NB4 (cell line): Measurements from ENCODE around the gene RIC1.
"Not testable (repeated sequence)": the region's sequence is repeated elsewhere in the genome, so short reads cannot be mapped to it uniquely, and the experiment has no call there.

Experiments
- DNase-seq: peaks from one replicate; pipeline ENCODE4 v3.0.0; 2010; ENCODE audit warnings: low read depth
- H3K4me3 ChIP-seq: one replicate; pipeline ENCODE4 v1.5.1; 2011; ENCODE audit warnings: mild to moderate bottlenecking, low read depth, low read length, moderate library complexity
- MYC ChIP-seq: IDR thresholded peaks from 2 replicates; pipeline ENCODE4 v1.6.1; 2011; ENCODE audit warnings: low read depth, low read length
- POLR2A ChIP-seq: IDR thresholded peaks from 2 replicates; pipeline ENCODE4 v1.6.1; 2011; ENCODE audit warnings: mild to moderate bottlenecking; ENCODE audit not compliant: insufficient read length; ENCODE audit errors: extremely low read depth
- TF ChIP-seq, protein P1 (sequence below): IDR thresholded peaks from 2 replicates; pipeline ENCODE4 v1.6.1; 2011; ENCODE audit warnings: low read depth, low read length
- TF ChIP-seq, protein P2 (sequence below): IDR thresholded peaks from one replicate; pipeline ENCODE4 v1.5.1; 2012; ENCODE audit warnings: low read depth, low read length

The RIC1 gene

DNA sequence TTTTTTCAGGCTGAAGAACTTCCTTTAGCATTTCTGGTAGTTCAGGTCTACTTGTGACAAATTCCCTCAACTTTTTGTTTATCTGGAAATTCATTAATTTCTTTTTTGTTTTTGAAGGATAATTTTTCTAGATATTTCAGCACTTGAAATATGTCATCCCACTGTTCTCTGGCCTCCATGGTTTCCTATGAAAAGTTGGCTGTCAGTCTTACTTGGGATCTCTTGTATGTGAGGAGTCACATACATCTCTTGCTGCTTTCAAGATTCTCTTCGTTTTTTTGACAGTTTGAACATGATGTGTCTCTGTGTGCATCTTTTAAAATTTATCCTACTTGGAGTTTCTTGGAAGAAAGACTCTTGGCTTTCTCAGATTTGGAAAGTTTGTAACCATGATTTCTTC lies 79.5 kb downstream of the RIC1 start:
- no peak overlapping the region for H3K4me3 ChIP-seq
- TF ChIP-seq POLR2A = no peak
- TF ChIP-seq, protein P1, sequence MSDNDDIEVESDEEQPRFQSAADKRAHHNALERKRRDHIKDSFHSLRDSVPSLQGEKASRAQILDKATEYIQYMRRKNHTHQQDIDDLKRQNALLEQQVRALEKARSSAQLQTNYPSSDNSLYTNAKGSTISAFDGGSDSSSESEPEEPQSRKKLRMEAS = no peak
- TF ChIP-seq, protein P2, sequence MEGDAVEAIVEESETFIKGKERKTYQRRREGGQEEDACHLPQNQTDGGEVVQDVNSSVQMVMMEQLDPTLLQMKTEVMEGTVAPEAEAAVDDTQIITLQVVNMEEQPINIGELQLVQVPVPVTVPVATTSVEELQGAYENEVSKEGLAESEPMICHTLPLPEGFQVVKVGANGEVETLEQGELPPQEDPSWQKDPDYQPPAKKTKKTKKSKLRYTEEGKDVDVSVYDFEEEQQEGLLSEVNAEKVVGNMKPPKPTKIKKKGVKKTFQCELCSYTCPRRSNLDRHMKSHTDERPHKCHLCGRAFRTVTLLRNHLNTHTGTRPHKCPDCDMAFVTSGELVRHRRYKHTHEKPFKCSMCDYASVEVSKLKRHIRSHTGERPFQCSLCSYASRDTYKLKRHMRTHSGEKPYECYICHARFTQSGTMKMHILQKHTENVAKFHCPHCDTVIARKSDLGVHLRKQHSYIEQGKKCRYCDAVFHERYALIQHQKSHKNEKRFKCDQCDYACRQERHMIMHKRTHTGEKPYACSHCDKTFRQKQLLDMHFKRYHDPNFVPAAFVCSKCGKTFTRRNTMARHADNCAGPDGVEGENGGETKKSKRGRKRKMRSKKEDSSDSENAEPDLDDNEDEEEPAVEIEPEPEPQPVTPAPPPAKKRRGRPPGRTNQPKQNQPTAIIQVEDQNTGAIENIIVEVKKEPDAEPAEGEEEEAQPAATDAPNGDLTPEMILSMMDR = no peak
- TF ChIP-seq MYC = no peak
- peak; percentile 41 for DNase-seq

DNA sequence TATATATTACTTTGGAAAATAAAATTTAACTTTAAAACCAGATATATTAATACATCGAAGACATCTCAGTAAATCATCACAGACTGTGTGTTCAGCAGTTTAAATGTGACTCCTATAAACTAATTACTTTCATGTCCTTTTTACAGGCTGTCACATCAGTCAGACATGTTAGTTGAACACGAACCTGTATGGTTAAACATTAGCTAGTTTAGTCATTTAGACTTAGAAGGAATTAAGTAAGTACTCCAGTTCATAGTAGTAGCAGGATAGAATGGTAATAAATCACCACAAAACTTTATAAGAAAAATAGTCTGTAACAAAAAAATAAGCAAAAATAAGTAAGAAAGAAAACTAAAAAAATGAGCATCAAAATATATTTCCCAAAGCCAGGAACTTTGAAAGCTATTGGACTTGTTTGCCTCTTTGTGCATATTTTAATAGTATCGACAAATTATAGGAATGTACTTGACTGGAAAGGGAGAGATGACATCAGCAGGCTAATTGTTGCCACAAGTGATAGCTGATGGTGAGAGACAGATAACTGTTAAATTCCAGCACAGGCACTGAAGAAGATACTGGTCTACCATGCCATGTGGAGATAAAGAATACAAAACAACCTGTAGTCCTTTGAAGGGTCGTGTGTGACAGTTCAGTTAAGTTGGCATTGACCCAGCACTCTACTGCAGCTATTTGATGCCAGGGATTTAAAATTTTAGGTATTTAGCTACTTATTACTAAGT lies 83.9 kb downstream of the RIC1 start:
- H3K4me3 ChIP-seq = no peak overlapping the region
- TF ChIP-seq, protein P1 = no peak
- no peak for TF ChIP-seq MYC
- TF ChIP-seq POLR2A = no peak
- TF ChIP-seq, protein P2 = no peak
- DNase-seq = no peak

DNA sequence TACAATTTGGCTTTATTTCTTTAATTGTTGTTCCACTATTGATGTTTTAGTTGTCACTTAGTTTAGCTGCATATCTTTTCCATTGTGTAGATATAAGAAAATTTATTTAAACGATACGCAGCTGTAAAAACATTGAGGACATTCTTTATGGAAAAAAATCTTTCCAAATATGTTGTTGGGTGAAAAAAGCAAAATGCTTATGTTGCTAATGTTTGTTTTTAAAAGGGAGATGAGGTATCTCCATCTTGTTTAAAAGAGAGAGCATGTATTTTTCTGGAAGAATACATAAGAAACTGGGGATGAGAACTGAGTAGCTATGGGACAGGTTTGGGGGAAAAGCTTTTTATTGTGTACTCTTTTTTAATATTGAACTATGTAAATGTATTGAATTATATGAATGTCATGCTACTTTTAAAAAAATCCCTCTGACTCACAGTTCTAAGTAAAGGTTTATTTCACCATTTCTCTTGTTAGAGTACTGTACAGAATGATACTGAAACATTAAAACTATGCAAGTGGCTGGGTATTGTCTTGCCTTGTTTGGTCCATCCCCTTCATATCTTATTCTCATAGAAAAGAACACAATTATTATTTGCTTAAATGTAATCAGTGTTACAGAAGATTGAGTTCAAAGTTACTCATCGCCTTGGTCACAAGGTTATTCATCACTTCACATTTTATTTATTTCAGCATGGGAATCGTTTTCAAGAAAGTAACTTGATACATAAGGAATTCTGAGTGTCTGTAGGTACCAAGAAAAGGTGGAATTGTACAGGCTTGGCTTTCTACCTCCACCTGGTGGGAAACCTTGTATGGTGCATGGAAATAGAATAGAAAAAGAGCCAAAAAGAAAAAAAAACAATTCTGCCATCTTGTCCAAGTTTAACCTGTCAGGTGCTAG lies 85.8 kb downstream of the RIC1 start:
- DNase-seq = no peak
- TF ChIP-seq, protein P1 = no peak
- TF ChIP-seq POLR2A (no peak), MYC (no peak)
- TF ChIP-seq, protein P2 = peak; percentile 31
- H3K4me3 ChIP-seq = no peak overlapping the region

DNA sequence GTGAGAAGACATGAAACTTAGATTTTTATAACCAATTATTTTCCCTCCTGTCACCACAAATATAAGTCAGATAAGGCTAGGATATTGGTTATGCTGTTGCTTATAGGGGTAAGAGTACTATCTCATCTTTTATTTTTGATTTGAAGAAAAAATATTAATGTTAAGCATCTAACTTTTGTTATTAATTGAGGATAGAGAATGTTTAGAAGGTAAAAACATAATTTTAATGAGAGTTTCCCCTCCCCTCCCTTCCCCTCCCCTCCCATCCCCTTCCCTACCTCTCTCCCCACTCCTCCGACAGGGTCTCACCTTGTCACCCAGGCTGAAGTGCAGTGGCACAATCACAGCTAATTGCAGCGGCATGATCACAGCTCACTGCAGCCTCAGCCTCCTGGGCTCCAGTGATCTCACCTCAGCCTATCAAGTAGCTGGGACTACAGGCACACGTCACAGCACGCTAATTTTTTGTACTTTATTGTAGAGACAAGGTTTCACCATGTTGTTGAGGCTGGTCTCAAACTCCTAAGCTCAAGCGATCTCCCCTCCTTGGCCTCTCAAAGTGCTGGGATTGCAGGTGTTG lies 86.7 kb downstream of the RIC1 start:
- DNase-seq = no peak

DNA sequence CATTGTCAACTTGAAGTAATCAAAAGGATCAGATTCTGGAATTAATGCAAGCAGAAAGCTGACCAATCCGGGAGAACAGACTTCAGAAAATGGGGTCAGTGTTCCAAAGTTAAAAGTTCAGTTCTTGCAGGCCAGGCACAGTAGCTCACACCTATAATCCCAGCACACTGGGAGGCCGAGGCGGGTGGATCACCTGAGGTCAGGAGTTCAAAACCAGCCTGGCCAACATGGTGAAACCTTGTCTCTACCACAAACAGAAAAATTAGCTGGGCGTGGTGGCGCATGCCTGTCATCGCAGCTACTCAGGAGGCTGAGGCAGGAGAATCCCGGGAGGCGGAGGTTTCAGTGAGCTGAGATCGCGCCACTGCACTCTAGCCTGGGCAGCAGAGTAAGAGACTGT lies 88.5 kb downstream of the RIC1 start:
- H3K4me3 ChIP-seq, DNase-seq: not testable (repeated sequence)

More for the DNA sequence above, 86.7 kb downstream of the RIC1 start:
- TF ChIP-seq, protein P2 = no peak
- no peak overlapping the region for H3K4me3 ChIP-seq

DNA sequence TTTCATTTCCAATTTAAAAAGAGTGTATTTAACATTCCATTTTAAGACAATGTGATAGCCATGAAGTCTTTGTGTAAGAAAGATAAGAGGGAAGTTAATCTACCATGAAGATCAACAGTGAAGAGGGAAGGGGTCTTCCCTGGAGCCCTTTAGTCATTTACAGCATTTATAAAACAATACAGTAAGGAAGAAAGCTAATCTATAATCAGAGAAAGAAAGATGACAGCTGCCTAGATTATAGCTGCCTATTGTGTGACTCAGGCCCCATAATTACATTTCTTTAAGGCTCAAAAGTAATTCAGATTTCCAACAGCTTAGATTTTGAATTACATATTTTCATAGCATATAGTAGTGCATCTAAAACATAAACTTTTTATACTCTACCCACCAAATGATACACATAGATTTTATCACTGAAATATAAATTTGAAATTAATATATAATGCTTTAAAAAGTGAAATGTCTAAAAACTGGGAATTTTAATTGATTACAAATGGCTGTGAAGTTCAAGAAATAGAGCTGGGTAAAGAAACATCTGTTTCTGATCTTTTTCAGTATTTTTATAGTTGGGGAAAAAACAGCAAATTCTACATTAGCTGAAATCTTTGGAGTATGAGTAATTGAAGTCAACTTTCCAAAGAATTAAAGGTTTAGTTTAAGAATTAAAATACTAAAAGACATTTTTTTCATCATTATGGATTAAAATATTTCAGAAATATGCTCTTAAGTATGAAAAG lies 89.6 kb downstream of the RIC1 start:
- no peak overlapping the region for H3K4me3 ChIP-seq
- no peak for TF ChIP-seq POLR2A
- TF ChIP-seq, protein P2 = no peak
- TF ChIP-seq, protein P1 = no peak
- TF ChIP-seq MYC = no peak
- no peak for DNase-seq
